Endothelial cell of umbilical vein (primary cell): ENCODE data around the gene SRGAP3. TPM values are rescaled to one million over a fixed set of nuclear protein-coding genes. Genes with fewer than 3 reads are reported as not detected.

Experiments used
- BruUV-seq: library from RNA; stranded (reverse); fragments of 400-500 nt; replicated peaks from 2 replicates; lab custom pipeline; 2021; lab: Mats Ljungman, UMichigan
- CTCF ChIA-PET: fragments of 300-600, 350-600 bp; sonication (Branson Sonifier 250); formaldehyde crosslinking; loops from one replicate; lab custom pipeline; 2021; ENCODE audit warnings: antibody characterized with exemption, inconsistent platforms; lab: Charles Lee
- POLR2A ChIA-PET: fragments of 300-600, 350-600 bp; sonication (Branson Sonifier 250); formaldehyde crosslinking; loops from one replicate; lab custom pipeline; 2021; ENCODE audit warnings: antibody characterized with exemption, inconsistent platforms; lab: Charles Lee
- DNase-seq: peaks from one replicate; pipeline ENCODE4 v3.0.0-alpha.2; 2011; ENCODE audit warnings: low read depth, low spot score
- FAIRE-seq: peaks from 2 replicates; lab custom pipeline; 2011; peaks lifted over from hg19 to GRCh38; lab: Jason Lieb, UNC
- H2AFZ ChIP-seq: 2 replicates; pipeline ENCODE4 v1.6.0; 2012; ENCODE audit warnings: low read depth, low read length, control low read depth, inconsistent platforms
- H3K27ac ChIP-seq: 2 replicates; pipeline ENCODE4 v1.5.1; 2011; ENCODE audit warnings: low read depth, mild to moderate bottlenecking, control low read depth, low read length, moderate library complexity; ENCODE audit not compliant: insufficient read depth
- H3K27me3 ChIP-seq, 2 experiments: 2 replicates each; pipeline versions ENCODE4 v1.6.0 to v1.6.1; 2011; ENCODE audit warnings: low read length in 2 of 2, mixed read lengths in 1 of 2; ENCODE audit not compliant: control insufficient read depth in 2 of 2, insufficient read depth in 2 of 2
- H3K36me3 ChIP-seq, 2 experiments: 2 replicates in 1 of 2; 3 replicates in 1 of 2; pipeline ENCODE4 v1.5.1; 2011; ENCODE audit warnings: low read length in 2 of 2, mild to moderate bottlenecking in 1 of 2, moderate library complexity in 1 of 2; ENCODE audit not compliant: control insufficient read depth in 2 of 2, insufficient read depth in 2 of 2; ENCODE audit errors: extremely low read depth in 1 of 2
- H3K4me1 ChIP-seq: 3 replicates; pipeline ENCODE4 v1.5.1; 2011; ENCODE audit warnings: mild to moderate bottlenecking, low read length; ENCODE audit not compliant: control insufficient read depth, insufficient read depth; ENCODE audit errors: extremely low read depth
- H3K4me2 ChIP-seq: 2 replicates; pipeline ENCODE4 v1.6.1; 2011; ENCODE audit warnings: low read length, control low read depth, mixed read lengths; ENCODE audit not compliant: insufficient read depth
- H3K4me3 ChIP-seq, 3 experiments: fragments of 200-600 bp in 1 of 3; sonication (generic), shearing (Covaris generic) in 1 of 3; replicated peaks in 1 of 3; 2 replicates each; pipeline ENCODE4 v1.5.1; 2011 to 2016; ENCODE audit warnings: control low read depth in 3 of 3, low read length in 3 of 3, mild to moderate bottlenecking in 2 of 3, inconsistent platforms in 1 of 3, low read depth in 1 of 3, moderate library complexity in 1 of 3; ENCODE audit not compliant: insufficient read depth in 1 of 3
- H3K79me2 ChIP-seq: 2 replicates; pipeline ENCODE4 v1.6.0; 2012; ENCODE audit warnings: low read length, inconsistent platforms; ENCODE audit not compliant: control insufficient read depth, insufficient read depth
- H3K9ac ChIP-seq: replicated peaks from 2 replicates; pipeline ENCODE3; 2011; ENCODE audit warnings: low read length, control low read depth; ENCODE audit not compliant: insufficient read depth; ENCODE audit errors: extremely low read depth
- H3K9me1 ChIP-seq: replicated peaks from 3 replicates; pipeline ENCODE4 v1.6.0; 2011; ENCODE audit warnings: mild to moderate bottlenecking, low read length; ENCODE audit not compliant: control insufficient read depth, insufficient read depth; ENCODE audit errors: extremely low read depth
- H3K9me3 ChIP-seq: replicated peaks from 2 replicates; pipeline ENCODE4 v1.5.1; 2012; ENCODE audit warnings: low read length, inconsistent platforms; ENCODE audit not compliant: control insufficient read depth, insufficient read depth
- H4K20me1 ChIP-seq: replicated peaks from 2 replicates; pipeline ENCODE3; 2011; ENCODE audit warnings: mild to moderate bottlenecking, low read length; ENCODE audit not compliant: control insufficient read depth, insufficient read depth; ENCODE audit errors: extremely low read depth
- CTCF ChIP-seq, 2 donors: IDR thresholded peaks; 1 replicate in 1 of 2; 2 replicates in 1 of 2; pipeline ENCODE4 v1.5.1; 2011; ENCODE audit warnings: low read length in 2 of 2, mild to moderate bottlenecking in 2 of 2, moderate library complexity in 2 of 2, control low read depth in 1 of 2, inconsistent platforms in 1 of 2, low read depth in 1 of 2; ENCODE audit not compliant: insufficient read depth in 1 of 2; ENCODE audit errors: extremely low read depth in 1 of 2
- EZH2 ChIP-seq: IDR thresholded peaks from 2 replicates; pipeline ENCODE4 v1.6.1; 2012; ENCODE audit warnings: borderline replicate concordance, low read depth, mild to moderate bottlenecking, moderate library complexity, low read length, inconsistent platforms; ENCODE audit not compliant: severe bottlenecking
- FOS ChIP-seq: IDR thresholded peaks from 2 replicates; pipeline ENCODE4 v1.6.1; 2011; ENCODE audit warnings: mild to moderate bottlenecking, low read length, moderate library complexity, borderline replicate concordance; ENCODE audit not compliant: insufficient read depth
- GATA2 ChIP-seq: IDR thresholded peaks from 2 replicates; pipeline ENCODE4 v1.7.0; 2011; ENCODE audit warnings: low read depth, mild to moderate bottlenecking, moderate library complexity, mixed read lengths, low read length; ENCODE audit not compliant: insufficient read length, insufficient read depth
- JUN ChIP-seq: IDR thresholded peaks from 2 replicates; pipeline ENCODE4 v1.6.1; 2011; ENCODE audit warnings: borderline replicate concordance, low read depth; ENCODE audit not compliant: insufficient read length, insufficient read depth
- MAX ChIP-seq: IDR thresholded peaks from 2 replicates; pipeline ENCODE4 v1.6.1; 2011; ENCODE audit not compliant: insufficient read depth, insufficient read length
- dilution Hi-C: fragments of 300-500 bp; cut with MboI; formaldehyde crosslinking; loops from one replicate; pipeline ENCODE4 v1.15.0; 2019; ENCODE audit warnings: low sequenced_read_pairs; ENCODE audit not compliant: extremely low pct_ligation_motif_present
- intact Hi-C: fragments of 100-400 bp; cut with micrococcal nuclease; formaldehyde crosslinking; loops from one replicate; pipeline ENCODE4 v1.10.0; 2022
- polyA plus RNA-seq, 4 experiments: library from polyadenylated mRNA; depleted of rRNA in 3 of 4; stranded (reverse) in 3 of 4; unstranded in 1 of 4; fragments of >200 nt; gene quantifications; 2 replicates each; pipeline versions ENCODE4 v1.2.1 to v1.2.3, GENCODE V29; 2011 to 2012; ENCODE audit warnings: missing spikeins in 1 of 4
- total RNA-seq: library from RNA; stranded (reverse); gene quantifications from 2 replicates; pipeline ENCODE4 v1.2.3, GENCODE V29; 2021

Gene SRGAP3
- total and polyA plus RNA-seq, 2 donors (not counting 3 experiments of a cell fraction or from before 2014, with no cell fraction given), result 0.06 TPM; not detected in 1

- dilution Hi-C loops, result no loop called here
- no peak for FAIRE-seq
- CTCF ChIA-PET, result no interaction called here
Observed at GRCh38 chr3:9121366-9122001, 128.0 kb downstream of the SRGAP3 start.

More at GRCh38 chr3:9121366-9122001, 128.0 kb downstream of the SRGAP3 start:
- no peak overlapping the region for H3K4me3 ChIP-seq
- no peaks in the 10 kb centered on the region for H3K36me3 ChIP-seq
- POLR2A ChIA-PET, result no interaction called here
- TF ChIP-seq CTCF (IDR thresholded peaks at IDR 0.05; ENCODE audit: extremely low read depth in 1 of 2, insufficient read depth in 1 of 2, low read depth in 1 of 2, low read length in 2 of 2), result no peak
- TF ChIP-seq EZH2, result no peak
- TF ChIP-seq MAX, result no peak
- TF ChIP-seq JUN, result no peak
- no peak for TF ChIP-seq FOS
- no peak for TF ChIP-seq GATA2
- no peak for DNase-seq
- H3K27me3 ChIP-seq, result no peaks in the 10 kb centered on the region
- H3K79me2 ChIP-seq, result no peaks in the 10 kb centered on the region
- H3K9me3 ChIP-seq, result no peaks in the 10 kb centered on the region
- H3K4me2 ChIP-seq, result no peak overlapping the region
- H3K4me1 ChIP-seq, result no peaks in the 10 kb centered on the region
- H3K27ac ChIP-seq, result no peak overlapping the region
- H4K20me1 ChIP-seq, result no peaks in the 10 kb centered on the region
- no TSS peak for BruUV-seq
- H3K9me1 ChIP-seq, result no peaks in the 10 kb centered on the region
- intact Hi-C loops, result no loop called here
- H3K9ac ChIP-seq, result no peak overlapping the region
- no peak overlapping the region for H2AFZ ChIP-seq
